SK-N-MC (cell line): ENCODE data around the gene BACH2.
"Not testable (repeated sequence)": the region's sequence is repeated elsewhere in the genome, so short reads cannot be mapped to it uniquely, and the experiment has no call there.

Experiments used
- DNase-seq: peaks from one replicate; pipeline ENCODE4 v3.0.0-alpha.2; 2011; ENCODE audit warnings: low read depth, low spot score
- H3K27ac ChIP-seq: fragments of 200-600 bp; sonication (generic); 2 replicates; pipeline ENCODE4 v1.5.1; 2016; ENCODE audit warnings: mixed run types
- H3K36me3 ChIP-seq: fragments of 200-600 bp; sonication (generic); 2 replicates; pipeline ENCODE4 v1.6.1; 2017; ENCODE audit warnings: antibody characterized with exemption, low read length, mixed read lengths; ENCODE audit not compliant: insufficient read depth
- H3K4me3 ChIP-seq: fragments of 200-600 bp; sonication (generic); 2 replicates; pipeline ENCODE4 v1.5.1; 2016
- H3K9ac ChIP-seq: fragments of 200-600 bp; sonication (generic); 2 replicates; pipeline ENCODE4 v1.8.0; 2017; ENCODE audit warnings: mixed run types, mixed read lengths; ENCODE audit not compliant: insufficient read length
- H3K9me3 ChIP-seq: fragments of 200-600 bp; sonication (generic); 2 replicates; pipeline ENCODE4 v1.6.1; 2017; ENCODE audit warnings: low read depth, mild to moderate bottlenecking, antibody characterized with exemption, low read length, moderate library complexity, mixed read lengths
- EZH2 ChIP-seq: fragments of 200-600 bp; sonication (generic); IDR thresholded peaks from one replicate; pipeline ENCODE4 v1.6.1; 2017; ENCODE audit warnings: antibody characterized with exemption
- FOXP2 ChIP-seq: optimal IDR thresholded peaks from 2 replicates; pipeline ENCODE3; 2011; ENCODE audit warnings: mild to moderate bottlenecking, moderate library complexity; ENCODE audit not compliant: insufficient read depth; ENCODE audit errors: extremely low read length, control extremely low read depth
- POLR2AphosphoS5 ChIP-seq: IDR thresholded peaks from 2 replicates; pipeline ENCODE4 v1.6.1; 2012; ENCODE audit warnings: mild to moderate bottlenecking, low read depth, low read length, borderline replicate concordance

BACH2 gene

DNA sequence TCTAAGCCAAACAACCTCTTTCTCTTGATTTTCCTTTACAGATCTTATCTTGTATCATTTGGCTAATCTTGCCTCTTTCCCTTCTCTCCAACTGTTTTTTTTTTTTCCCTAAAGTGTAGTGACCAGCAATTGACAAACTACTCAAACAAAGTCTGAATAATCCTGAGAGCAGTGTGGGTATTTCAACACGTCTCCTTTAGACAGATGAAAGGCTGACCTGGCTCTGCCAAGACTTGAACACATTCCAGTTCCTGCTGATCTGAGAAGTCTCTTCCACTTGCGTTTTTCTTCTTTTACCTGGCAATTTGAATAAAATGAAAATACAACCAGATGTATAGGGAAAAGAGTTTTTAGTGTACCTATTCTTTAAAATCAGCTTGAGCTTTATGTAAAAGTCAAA is 234.0 kb downstream of the BACH2 start:
- no peak overlapping the region for H3K9ac ChIP-seq
- no peak for DNase-seq
- no peak overlapping the region for H3K4me3 ChIP-seq
- H3K36me3 ChIP-seq: no peaks in the 10 kb centered on the region
- no peaks in the 10 kb centered on the region for H3K9me3 ChIP-seq
- no peak overlapping the region for H3K27ac ChIP-seq
- TF ChIP-seq POLR2AphosphoS5: no peak
- no peak for TF ChIP-seq FOXP2
- no peak for TF ChIP-seq EZH2

DNA sequence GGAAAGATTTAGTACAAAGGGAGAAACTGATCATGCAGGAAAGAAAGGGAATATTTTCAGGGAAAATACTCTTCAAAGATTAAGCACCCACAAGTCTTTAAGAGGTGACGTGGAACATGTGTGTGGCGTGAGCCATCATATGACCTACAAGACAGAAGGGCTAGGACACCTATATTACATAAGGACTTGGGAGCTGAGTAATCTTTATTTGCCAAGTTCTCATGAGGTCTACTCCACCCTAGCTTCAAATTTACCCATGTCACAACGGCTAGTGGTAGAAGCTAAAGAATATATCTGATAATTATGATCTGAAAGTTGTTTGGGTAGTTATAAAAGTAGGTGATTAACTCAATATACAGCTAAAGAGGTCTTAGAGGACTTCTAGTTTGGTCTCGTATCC is 234.6 kb downstream of the BACH2 start:
- H3K4me3 ChIP-seq: no peak overlapping the region
- TF ChIP-seq EZH2: no peak
- no peak for DNase-seq

DNA sequence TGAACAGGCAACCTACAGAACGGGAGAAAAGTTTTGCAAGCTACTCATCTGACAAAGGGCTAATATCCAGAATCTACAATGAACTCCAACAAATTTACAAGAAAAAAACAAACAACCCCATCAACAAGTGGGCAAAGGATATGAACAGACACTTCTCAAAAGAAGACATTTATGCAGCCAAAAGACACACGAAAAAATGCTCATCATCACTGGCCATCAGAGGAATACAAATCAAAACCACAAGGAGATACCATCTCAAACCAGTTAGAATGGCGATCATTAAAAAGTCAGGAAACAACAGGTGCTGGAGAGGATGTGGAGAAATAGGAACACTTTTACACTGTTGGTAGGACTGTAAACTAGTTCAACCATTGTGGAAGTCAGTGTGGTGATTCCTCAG is 237.5 kb downstream of the BACH2 start:
- DNase-seq, H3K36me3 ChIP-seq, H3K9me3 ChIP-seq, H3K4me3 ChIP-seq, H3K27ac ChIP-seq, H3K9ac ChIP-seq: not testable (repeated sequence)

More for the DNA sequence above, 234.6 kb downstream of the BACH2 start:
- Histone ChIP-seq H3K36me3 (no peaks in the 10 kb centered on the region), H3K27ac (no peak overlapping the region), H3K9me3 (no peaks in the 10 kb centered on the region), H3K9ac (no peak overlapping the region)

DNA sequence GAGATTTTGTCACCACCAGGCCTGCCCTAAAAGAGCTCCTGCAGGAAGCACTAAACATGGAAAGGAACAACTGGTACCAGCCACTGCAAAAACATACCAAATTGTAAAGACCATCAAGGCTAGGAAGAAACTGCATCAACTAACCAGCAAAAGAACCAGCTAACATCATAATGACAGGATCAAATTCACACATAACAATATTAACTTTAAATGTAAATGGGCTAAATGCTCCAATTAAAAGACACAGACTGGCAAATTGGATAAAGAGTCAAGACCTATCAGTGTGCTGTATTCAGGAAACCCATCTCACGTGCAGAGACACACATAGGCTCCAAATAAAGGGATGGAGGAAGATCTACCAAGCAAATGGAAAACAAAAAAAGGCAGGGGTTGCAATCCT is 240.7 kb downstream of the BACH2 start:
- not testable (repeated sequence) for H3K36me3 ChIP-seq, DNase-seq, H3K4me3 ChIP-seq, H3K9ac ChIP-seq, H3K9me3 ChIP-seq, H3K27ac ChIP-seq

DNA sequence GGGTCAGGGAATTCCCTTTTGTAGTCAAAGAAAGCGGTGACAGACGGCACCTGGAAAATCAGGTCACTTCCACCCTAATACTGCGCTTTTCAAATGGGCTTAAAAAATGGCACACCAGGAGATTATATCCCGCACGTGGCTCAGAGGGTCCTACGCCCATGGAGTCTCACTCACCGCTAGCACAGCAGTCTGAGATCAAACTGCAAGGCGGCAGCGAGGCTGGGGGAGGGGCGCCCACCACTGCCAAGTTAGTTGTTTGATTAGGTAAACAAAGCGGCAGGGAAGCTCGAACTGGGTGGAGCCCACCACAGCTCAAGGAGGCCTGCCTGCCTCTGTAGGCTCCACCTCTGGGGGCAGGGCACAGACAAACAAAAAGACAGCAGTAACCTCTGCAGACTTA is 242.4 kb downstream of the BACH2 start:
- H3K4me3 ChIP-seq, H3K9me3 ChIP-seq, H3K27ac ChIP-seq, DNase-seq, H3K36me3 ChIP-seq, H3K9ac ChIP-seq: not testable (repeated sequence)

DNA sequence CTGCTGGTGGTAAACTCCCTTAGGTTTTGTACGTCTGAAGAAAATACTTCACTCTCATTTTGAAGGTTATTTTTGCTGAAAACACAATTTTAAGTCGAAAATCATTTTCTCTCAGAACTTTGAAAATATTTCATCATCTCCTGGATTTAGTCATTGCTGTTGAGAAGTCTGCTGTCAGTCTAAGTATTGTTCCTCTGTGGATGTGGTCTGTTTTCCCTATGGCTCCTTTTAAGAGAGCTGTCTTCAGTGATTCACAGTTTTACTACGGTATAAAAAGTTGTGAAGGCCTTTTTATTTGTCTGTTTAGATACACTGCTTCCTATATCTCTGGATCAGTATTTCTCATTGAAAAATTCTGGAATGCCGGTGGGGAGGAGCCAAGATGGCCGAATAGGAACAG is 243.0 kb downstream of the BACH2 start:
- no peak for DNase-seq
- Histone ChIP-seq H3K9me3 (no peaks in the 10 kb centered on the region), H3K4me3 (no peak overlapping the region), H3K36me3 (no peaks in the 10 kb centered on the region), H3K9ac (no peak overlapping the region), H3K27ac (no peak overlapping the region)
- TF ChIP-seq POLR2AphosphoS5 (no peak), EZH2 (no peak)

DNA sequence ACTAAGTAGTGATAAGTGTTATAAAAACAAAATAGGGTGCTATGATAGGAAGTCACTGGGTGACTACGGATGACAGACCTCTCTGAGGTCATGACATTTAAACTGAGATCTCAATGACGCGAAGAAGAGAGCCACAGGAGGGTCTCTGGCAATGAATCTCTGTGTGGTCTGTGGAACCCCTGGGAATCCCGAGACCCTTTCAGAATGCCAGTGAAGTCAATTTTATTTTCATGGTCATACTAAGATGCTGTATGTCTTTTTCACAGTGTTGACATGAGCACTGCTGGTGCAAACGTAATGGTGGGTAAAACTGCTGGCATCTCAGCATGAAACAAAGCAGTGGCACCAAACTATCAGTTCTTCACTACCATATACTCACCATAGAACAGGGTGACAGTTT is 247.3 kb downstream of the BACH2 start:
- DNase-seq: no peak
- H3K9me3 ChIP-seq: no peaks in the 10 kb centered on the region
- no peak overlapping the region for H3K27ac ChIP-seq
- H3K9ac ChIP-seq: no peak overlapping the region
- H3K4me3 ChIP-seq: no peak overlapping the region
- TF ChIP-seq POLR2AphosphoS5 (no peak), FOXP2 (no peak), EZH2 (no peak)
- no peaks in the 10 kb centered on the region for H3K36me3 ChIP-seq

DNA sequence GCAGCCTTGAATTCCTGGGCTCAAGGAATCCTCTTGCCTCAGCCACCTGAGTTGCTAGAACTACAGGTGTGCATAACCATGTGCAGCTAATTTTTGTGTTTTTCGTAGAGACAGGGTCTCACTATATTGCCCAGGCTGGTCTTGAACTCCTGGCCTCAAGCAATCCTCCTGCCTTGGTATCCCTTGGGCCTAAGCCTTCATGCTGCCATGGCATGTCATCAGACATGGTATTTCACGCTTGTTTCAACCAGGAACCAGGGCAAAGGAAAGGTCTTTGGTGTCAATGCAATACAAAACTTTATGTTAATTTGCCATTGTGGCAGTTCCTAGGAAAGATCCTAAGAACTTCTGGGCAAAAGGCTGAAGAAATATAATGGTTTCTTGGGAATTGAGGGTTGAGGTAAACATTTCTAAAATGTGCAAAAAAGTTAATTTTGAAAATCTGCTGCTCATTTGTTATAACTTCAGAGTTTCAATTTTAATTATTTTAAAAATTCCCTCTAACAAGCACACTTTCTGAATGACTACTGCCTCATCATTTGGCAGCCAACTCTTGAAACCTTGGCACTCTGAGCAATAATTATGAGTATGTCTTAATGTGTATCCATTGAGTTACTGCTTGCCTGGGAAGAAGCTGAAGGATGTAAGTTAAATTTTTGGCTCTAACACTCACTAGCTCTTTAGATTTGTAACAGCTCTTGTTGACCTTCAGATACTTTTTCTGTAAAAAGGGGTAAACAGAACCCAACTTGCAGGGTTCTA is 248.3 kb downstream of the BACH2 start:
- no peaks in the 10 kb centered on the region for H3K9me3 ChIP-seq
- DNase-seq: no peak
- no peaks in the 10 kb centered on the region for H3K36me3 ChIP-seq
- TF ChIP-seq POLR2AphosphoS5: no peak
- TF ChIP-seq EZH2: no peak
- TF ChIP-seq FOXP2: no peak
- no peak overlapping the region for H3K4me3 ChIP-seq
- no peak overlapping the region for H3K27ac ChIP-seq
- H3K9ac ChIP-seq: no peak overlapping the region

DNA sequence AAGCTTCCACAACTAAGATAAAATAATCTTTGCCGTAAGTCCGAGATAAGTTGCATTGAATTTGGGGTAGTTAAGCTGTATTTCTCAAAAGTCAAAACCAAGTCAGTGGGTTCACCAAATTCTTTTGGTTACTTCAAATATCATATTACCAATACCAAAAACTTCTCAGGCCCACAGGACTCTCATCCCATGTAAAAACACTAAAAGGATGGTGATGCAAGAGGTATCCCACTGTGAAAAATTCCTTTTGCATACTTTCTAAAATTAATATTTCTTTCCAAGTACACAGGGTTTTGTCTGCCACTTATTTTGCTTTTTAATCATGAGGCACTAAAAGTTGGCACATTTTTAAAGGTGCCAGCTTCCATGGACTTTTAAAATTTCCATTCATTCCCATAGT is 251.1 kb downstream of the BACH2 start:
- no peak overlapping the region for H3K9ac ChIP-seq
- peak overlapping the region; percentile 10; the same call in 1 of the 2 replicates for H3K4me3 ChIP-seq
- no peaks in the 10 kb centered on the region for H3K9me3 ChIP-seq
- H3K36me3 ChIP-seq: no peaks in the 10 kb centered on the region
- no peak for TF ChIP-seq EZH2
- DNase-seq: peak; percentile 35
- 0 out of 2 replicates have a peak overlapping the region, but pooled peaks have one; percentile 26 for H3K27ac ChIP-seq
